ENCODE data around the gene NLRC3.

Gene NLRC3

GRCh38 chr16:3523281-3523680, 53.9 kb downstream of the NLRC3 start:
- Histone ChIP-seq H3K27ac (ENCODE audit: extremely low read depth, low read depth, low read length) (no peak overlapping the region), H3K36me3 (ENCODE audit: control insufficient read depth in 2 of 2, insufficient read depth in 1 of 2, low read length in 2 of 2) (peaks cover 13 to 79% of the 10 kb centered on the region in 2 experiments; a peak in 2 of 3 replicates), H3K9me3 (ENCODE audit: control insufficient read depth, insufficient read depth, low read depth, low read length) (no peaks in the 10 kb centered on the region), H3K4me1 (ENCODE audit: control insufficient read depth, insufficient read depth, low read length) (no peaks in the 10 kb centered on the region), H3K4me3 (ENCODE audit: low read depth, low read length) (no peak overlapping the region)
- POLR2A ChIA-PET = no interaction called here
- CTCF ChIA-PET = no interaction called here
- TF ChIP-seq ZXDB (tag by site-specific recombination; IDR thresholded peaks at IDR 0.05) = no peak
- no peak for TF ChIP-seq ZNF146 (tag by site-specific recombination; IDR thresholded peaks at IDR 0.05)
- TF ChIP-seq EGR2 (tag by site-specific recombination; IDR thresholded peaks at IDR 0.05; ENCODE audit: low read depth) = no peak
- no peak for TF ChIP-seq ZNF707 (tag by site-specific recombination; IDR thresholded peaks at IDR 0.05)
- no peak for TF ChIP-seq ZIC2 (tag by site-specific recombination; IDR thresholded peaks at IDR 0.05)
- TF ChIP-seq ZNF518A (tag by site-specific recombination; conservative IDR thresholded peaks at IDR 0.05; ENCODE audit: low read depth) = no peak

- POLR2A ChIA-PET = interaction anchor here (0.6 to 0.7 kb wide), 2 partner anchors 89 to 768 kb away, joined by 3 read pairs; no protein-coding TSS in a partner anchor
- Histone ChIP-seq H3K36me3 (ENCODE audit: control insufficient read depth in 2 of 2, insufficient read depth in 1 of 2, low read length in 2 of 2) (peaks cover 13 to 80% of the 10 kb centered on the region in 2 experiments; a peak in 2 of 3 replicates), H3K4me3 (ENCODE audit: low read depth, low read length) (no peak overlapping the region), H3K4me1 (ENCODE audit: control insufficient read depth, insufficient read depth, low read length) (no peaks in the 10 kb centered on the region), H3K9me3 (ENCODE audit: control insufficient read depth, insufficient read depth, low read depth, low read length) (no peaks in the 10 kb centered on the region), H3K27ac (ENCODE audit: extremely low read depth, low read depth, low read length) (no peak overlapping the region)
- CTCF ChIA-PET = interaction anchor here (0.6 kb wide), 1 partner anchor 558 kb away, joined by 3 read pairs; no protein-coding TSS in a partner anchor
- TF ChIP-seq ZNF214 (tag by site-specific recombination; IDR thresholded peaks at IDR 0.05; ENCODE audit: borderline replicate concordance) = no peak
- no peak for TF ChIP-seq ZNF654 (tag by site-specific recombination; IDR thresholded peaks at IDR 0.05; ENCODE audit: low read depth)
- no peak for TF ChIP-seq ZNF239 (tag by site-specific recombination; IDR thresholded peaks at IDR 0.05)
- TF ChIP-seq ZBTB6 (tag by site-specific recombination; IDR thresholded peaks at IDR 0.05) = no peak
- TF ChIP-seq ZBTB1 (tag by site-specific recombination; IDR thresholded peaks at IDR 0.05) = no peak
- no peak for TF ChIP-seq SCRT1 (tag by site-specific recombination; IDR thresholded peaks at IDR 0.05; ENCODE audit: borderline replicate concordance)
- TF ChIP-seq SALL2 (tag by site-specific recombination; IDR thresholded peaks at IDR 0.05; ENCODE audit: borderline replicate concordance) = no peak
- no peak for TF ChIP-seq ZNF16 (tag by site-specific recombination; IDR thresholded peaks at IDR 0.05; ENCODE audit: low read depth)
- no peak for TF ChIP-seq ZNF148 (tag by site-specific recombination; IDR thresholded peaks at IDR 0.05; ENCODE audit: borderline replicate concordance)
- TF ChIP-seq TRIM28 (IDR thresholded peaks at IDR 0.05; ENCODE audit: borderline replicate concordance, low read length) = no peak
- TF ChIP-seq KLF16 (tag by site-specific recombination; IDR thresholded peaks at IDR 0.05) = no peak
- no peak for TF ChIP-seq ZBTB11 (tag by site-specific recombination; conservative IDR thresholded peaks at IDR 0.05; ENCODE audit: low read depth)
- no peak for TF ChIP-seq GFI1B (tag by site-specific recombination; IDR thresholded peaks at IDR 0.05)
- no peak for TF ChIP-seq YY1 (tag by site-specific recombination; IDR thresholded peaks at IDR 0.05)
- no peak for TF ChIP-seq ZNF626 (tag by site-specific recombination; IDR thresholded peaks at IDR 0.05)
- no peak for TF ChIP-seq ZNF354C (tag by site-specific recombination; IDR thresholded peaks at IDR 0.05; ENCODE audit: borderline replicate concordance, low read depth)
Measured at GRCh38 chr16:3520841-3521240, 56.4 kb downstream of the NLRC3 start.
